ENCODE results near the gene LUC7L. TPM values are rescaled to one million over a fixed set of nuclear protein-coding genes. Genes with fewer than 3 reads are reported as not detected.

LUC7L gene
- total and polyA plus RNA-seq, 10 of the 15 experiments (the other 5 are each of a cell fraction or from before 2014, with no cell fraction given), result 2.3 to 59.6 (median 44.1) TPM

DNA sequence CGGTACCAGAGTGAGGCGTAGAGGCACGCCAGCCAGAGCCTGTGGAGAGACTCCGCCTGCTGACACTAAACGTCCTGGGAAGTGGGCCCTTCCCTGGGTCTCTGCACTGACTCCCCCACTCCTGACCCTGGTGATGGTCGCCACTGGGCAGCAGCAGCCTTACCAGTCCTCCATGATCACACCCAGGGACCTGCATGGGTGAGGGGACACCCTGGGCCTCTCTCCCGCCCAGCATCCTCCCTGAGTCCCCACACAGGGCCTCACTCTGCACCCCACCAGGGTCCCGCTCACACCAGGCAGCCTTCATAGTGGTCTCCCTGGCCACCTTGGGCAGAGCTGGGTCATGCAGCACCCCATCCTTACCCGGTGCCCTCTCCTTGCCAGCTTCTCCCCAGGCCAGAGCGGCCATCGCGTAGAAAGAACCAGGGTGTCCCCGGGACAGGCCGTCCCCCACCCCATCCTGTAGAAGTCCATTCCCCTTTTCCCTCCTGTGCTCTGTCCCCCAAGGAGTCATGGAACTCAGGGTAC, 35.8 kb upstream of the LUC7L start (continued):
- TF ChIP-seq, protein P1, sequence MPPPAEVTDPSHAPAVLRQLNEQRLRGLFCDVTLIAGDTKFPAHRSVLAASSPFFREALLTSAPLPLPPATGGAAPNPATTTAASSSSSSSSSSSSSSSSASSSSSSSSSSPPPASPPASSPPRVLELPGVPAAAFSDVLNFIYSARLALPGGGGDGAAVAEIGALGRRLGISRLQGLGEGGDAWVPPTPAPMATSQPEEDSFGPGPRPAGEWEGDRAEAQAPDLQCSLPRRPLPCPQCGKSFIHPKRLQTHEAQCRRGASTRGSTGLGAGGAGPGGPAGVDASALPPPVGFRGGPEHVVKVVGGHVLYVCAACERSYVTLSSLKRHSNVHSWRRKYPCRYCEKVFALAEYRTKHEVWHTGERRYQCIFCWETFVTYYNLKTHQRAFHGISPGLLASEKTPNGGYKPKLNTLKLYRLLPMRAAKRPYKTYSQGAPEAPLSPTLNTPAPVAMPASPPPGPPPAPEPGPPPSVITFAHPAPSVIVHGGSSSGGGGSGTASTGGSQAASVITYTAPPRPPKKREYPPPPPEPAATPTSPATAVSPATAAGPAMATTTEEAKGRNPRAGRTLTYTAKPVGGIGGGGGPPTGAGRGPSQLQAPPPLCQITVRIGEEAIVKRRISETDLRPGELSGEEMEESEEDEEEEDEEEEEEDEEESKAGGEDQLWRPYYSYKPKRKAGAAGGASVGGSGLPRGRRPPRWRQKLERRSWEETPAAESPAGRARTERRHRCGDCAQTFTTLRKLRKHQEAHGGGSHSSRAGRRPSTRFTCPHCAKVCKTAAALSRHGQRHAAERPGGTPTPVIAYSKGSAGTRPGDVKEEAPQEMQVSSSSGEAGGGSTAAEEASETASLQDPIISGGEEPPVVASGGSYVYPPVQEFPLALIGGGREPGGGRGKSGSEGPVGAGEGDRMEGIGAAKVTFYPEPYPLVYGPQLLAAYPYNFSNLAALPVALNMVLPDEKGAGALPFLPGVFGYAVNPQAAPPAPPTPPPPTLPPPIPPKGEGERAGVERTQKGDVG (CRISPR knock-in tag; IDR thresholded peaks at IDR 0.05), result no peak
- TF ChIP-seq RELA (IDR thresholded peaks at IDR 0.05; ENCODE audit: borderline replicate concordance, partially characterized antibody) (no peak), SP1 (IDR thresholded peaks at IDR 0.05; ENCODE audit: low read depth, low read length) (no peak)

DNA sequence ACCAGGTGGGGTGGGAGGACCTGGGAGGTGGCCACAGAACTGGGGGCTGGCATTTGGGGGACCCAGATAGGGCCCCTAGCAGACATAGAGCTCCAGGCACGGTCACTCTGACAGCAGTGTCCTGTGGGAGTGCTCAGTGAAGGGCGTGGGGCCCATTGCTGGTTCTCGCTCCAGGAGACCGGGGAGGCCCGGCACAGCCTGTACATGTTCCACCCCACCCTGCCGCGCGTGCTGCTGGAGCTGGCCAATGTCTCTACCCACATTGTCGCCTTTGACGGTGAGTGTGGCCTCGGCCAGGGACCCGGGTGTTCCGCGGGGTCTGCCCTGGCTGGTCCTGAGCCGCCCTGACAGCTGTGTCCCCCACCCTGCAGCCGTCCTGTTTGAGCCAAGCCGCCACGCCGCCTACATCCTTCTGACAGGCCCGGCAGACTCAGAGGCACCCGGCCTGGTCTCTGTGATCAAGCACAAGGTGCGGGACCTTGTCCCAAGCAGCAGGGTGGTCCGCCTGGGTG, 35.2 kb upstream of the LUC7L start:
- ATAC-seq (no peak), DNase-seq (ENCODE audit: low read depth, low spot score) (no peak), FAIRE-seq (no peak)
- intact Hi-C loops (cut with micrococcal nuclease; ENCODE audit: unreplicated experiment), result no loop called here
- ChIA-PET RAD21 (ENCODE audit: unreplicated experiment) (no interaction called here), CTCF (no interaction called here), POLR2A (no interaction called here), SMC1A (ENCODE audit: uncharacterized antibody, unreplicated experiment) (no interaction called here)
- Histone ChIP-seq H3K27me3 (replicated peaks in 1 of 2; ENCODE audit: control insufficient read depth in 2 of 2, insufficient read depth in 2 of 2, low read length in 1 of 2) (no peaks in the 10 kb centered on the region), H3K4me1 (ENCODE audit: control insufficient read depth, insufficient read depth, low read length) (no peaks in the 10 kb centered on the region), H3K79me2 (ENCODE audit: control insufficient read depth, insufficient read depth, low read length) (no peaks in the 10 kb centered on the region), H3K36me3 (ENCODE audit: control insufficient read depth in 2 of 2, insufficient read depth in 2 of 2, low read length in 1 of 2) (no peaks in the 10 kb centered on the region; a peak in 1 of 4 replicates), H2AFZ (ENCODE audit: control insufficient read depth, low read depth, low read length) (no peak overlapping the region), H3K9ac (ENCODE audit: control insufficient read depth, insufficient read depth, low read length) (no peak overlapping the region), H3K9me3 (replicated peaks; ENCODE audit: control insufficient read depth, insufficient read depth, low read length) (no peaks in the 10 kb centered on the region), H3K27ac (ENCODE audit: control insufficient read depth, insufficient read depth) (no peak overlapping the region), H4K20me1 (ENCODE audit: control insufficient read depth, insufficient read depth) (no peaks in the 10 kb centered on the region), H3K4me2 (ENCODE audit: control insufficient read depth, insufficient read depth) (no peak overlapping the region), H3K4me3 (no peak overlapping the region)
- in situ Hi-C loops (cut with MboI), result no loop called here
- 79% methylated on average over 21 of the region's 23 CpGs for WGBS (ENCODE audit: insufficient coverage, insufficient replicate concordance, low lambda C conversion rate, missing lambda C conversion rate)
- no TSS peak for BruUV-seq (replicated peaks)
- no peak for TF ChIP-seq SMAD5 (IDR thresholded peaks at IDR 0.05; ENCODE audit: low read depth)
- TF ChIP-seq RBBP5 (conservative IDR thresholded peaks at IDR 0.05), result no peak
- TF ChIP-seq, protein P2, sequence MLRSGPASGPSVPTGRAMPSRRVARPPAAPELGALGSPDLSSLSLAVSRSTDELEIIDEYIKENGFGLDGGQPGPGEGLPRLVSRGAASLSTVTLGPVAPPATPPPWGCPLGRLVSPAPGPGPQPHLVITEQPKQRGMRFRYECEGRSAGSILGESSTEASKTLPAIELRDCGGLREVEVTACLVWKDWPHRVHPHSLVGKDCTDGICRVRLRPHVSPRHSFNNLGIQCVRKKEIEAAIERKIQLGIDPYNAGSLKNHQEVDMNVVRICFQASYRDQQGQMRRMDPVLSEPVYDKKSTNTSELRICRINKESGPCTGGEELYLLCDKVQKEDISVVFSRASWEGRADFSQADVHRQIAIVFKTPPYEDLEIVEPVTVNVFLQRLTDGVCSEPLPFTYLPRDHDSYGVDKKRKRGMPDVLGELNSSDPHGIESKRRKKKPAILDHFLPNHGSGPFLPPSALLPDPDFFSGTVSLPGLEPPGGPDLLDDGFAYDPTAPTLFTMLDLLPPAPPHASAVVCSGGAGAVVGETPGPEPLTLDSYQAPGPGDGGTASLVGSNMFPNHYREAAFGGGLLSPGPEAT (IDR thresholded peaks at IDR 0.05; ENCODE audit: low read depth), result no peak
- TF ChIP-seq NR2C2 (IDR thresholded peaks at IDR 0.05; ENCODE audit: borderline replicate concordance, control insufficient read depth, insufficient read length, low read depth), result no peak
- no peak for TF ChIP-seq PAX8 (IDR thresholded peaks at IDR 0.05)
- no peak for TF ChIP-seq CBX3 (IDR thresholded peaks at IDR 0.05; ENCODE audit: borderline replicate concordance, low read depth)
- no peak for TF ChIP-seq SIN3A (IDR thresholded peaks at IDR 0.05; ENCODE audit: low read depth, low read length)
- no peak for TF ChIP-seq HDGF (IDR thresholded peaks at IDR 0.05)
- no peak for TF ChIP-seq HDAC2 (IDR thresholded peaks at IDR 0.05)
- TF ChIP-seq BMI1 (IDR thresholded peaks at IDR 0.05; ENCODE audit: borderline replicate concordance), result no peak
- TF ChIP-seq, protein P3, sequence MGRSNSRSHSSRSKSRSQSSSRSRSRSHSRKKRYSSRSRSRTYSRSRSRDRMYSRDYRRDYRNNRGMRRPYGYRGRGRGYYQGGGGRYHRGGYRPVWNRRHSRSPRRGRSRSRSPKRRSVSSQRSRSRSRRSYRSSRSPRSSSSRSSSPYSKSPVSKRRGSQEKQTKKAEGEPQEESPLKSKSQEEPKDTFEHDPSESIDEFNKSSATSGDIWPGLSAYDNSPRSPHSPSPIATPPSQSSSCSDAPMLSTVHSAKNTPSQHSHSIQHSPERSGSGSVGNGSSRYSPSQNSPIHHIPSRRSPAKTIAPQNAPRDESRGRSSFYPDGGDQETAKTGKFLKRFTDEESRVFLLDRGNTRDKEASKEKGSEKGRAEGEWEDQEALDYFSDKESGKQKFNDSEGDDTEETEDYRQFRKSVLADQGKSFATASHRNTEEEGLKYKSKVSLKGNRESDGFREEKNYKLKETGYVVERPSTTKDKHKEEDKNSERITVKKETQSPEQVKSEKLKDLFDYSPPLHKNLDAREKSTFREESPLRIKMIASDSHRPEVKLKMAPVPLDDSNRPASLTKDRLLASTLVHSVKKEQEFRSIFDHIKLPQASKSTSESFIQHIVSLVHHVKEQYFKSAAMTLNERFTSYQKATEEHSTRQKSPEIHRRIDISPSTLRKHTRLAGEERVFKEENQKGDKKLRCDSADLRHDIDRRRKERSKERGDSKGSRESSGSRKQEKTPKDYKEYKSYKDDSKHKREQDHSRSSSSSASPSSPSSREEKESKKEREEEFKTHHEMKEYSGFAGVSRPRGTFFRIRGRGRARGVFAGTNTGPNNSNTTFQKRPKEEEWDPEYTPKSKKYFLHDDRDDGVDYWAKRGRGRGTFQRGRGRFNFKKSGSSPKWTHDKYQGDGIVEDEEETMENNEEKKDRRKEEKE (IDR thresholded peaks at IDR 0.05), result no peak
- TF ChIP-seq SMARCA5 (IDR thresholded peaks at IDR 0.05), result no peak
